ENCODE results near the gene TESK2.

DNA sequence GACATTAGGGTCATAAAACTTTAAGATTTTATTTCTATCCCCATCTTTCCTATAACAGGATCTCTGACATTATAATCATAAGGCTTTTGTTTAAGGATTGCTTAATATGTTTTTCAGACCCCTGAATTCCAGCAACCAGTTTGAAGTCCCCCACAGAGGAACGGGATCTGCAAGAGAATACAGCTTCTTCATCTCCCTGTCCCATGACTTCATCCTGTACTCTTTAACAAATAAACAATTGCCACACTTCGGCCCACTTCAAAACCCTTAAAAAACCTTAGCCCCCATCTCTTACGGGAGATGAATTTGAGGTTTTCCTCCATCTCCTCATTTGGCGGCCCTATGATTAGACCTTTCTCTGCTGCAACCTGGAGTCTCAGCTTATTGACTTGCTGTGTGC is 35.8 kb downstream of the TESK2 start:
- TF ChIP-seq EZH2phosphoT487 (IDR thresholded peaks at IDR 0.05; ENCODE audit: borderline replicate concordance): no peak
- TF ChIP-seq, protein P1, sequence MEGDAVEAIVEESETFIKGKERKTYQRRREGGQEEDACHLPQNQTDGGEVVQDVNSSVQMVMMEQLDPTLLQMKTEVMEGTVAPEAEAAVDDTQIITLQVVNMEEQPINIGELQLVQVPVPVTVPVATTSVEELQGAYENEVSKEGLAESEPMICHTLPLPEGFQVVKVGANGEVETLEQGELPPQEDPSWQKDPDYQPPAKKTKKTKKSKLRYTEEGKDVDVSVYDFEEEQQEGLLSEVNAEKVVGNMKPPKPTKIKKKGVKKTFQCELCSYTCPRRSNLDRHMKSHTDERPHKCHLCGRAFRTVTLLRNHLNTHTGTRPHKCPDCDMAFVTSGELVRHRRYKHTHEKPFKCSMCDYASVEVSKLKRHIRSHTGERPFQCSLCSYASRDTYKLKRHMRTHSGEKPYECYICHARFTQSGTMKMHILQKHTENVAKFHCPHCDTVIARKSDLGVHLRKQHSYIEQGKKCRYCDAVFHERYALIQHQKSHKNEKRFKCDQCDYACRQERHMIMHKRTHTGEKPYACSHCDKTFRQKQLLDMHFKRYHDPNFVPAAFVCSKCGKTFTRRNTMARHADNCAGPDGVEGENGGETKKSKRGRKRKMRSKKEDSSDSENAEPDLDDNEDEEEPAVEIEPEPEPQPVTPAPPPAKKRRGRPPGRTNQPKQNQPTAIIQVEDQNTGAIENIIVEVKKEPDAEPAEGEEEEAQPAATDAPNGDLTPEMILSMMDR (conservative IDR thresholded peaks at IDR 0.05; ENCODE audit: low read length): no peak
